A549 (cell line): ENCODE data around the gene CRYBA4.

Experiments used
- CEBPB ChIP-seq, 2 experiments: fragments of >200 bp in 1 of 2; sonication (Bioruptor Twin) in 1 of 2; formaldehyde crosslinking in 1 of 2; IDR thresholded peaks; 2 replicates each; pipeline ENCODE4 v1.6.1; 2012 to 2016
- CTCF ChIP-seq: fragments of >200 bp; sonication (Bioruptor Twin); formaldehyde crosslinking; IDR thresholded peaks from 3 replicates; pipeline ENCODE4 v1.5.1; 2016
- EP300 ChIP-seq, 2 experiments: fragments of >200 bp; sonication (Bioruptor Twin); formaldehyde crosslinking; IDR thresholded peaks; 2 replicates in 1 of 2; 3 replicates in 1 of 2; pipeline ENCODE4 v1.6.1; 2016 to 2017
- FOSB ChIP-seq: fragments of 250-450 bp; sonication (Bioruptor Pico); IDR thresholded peaks from 2 replicates; pipeline ENCODE4 v1.5.0; 2020; ENCODE audit warnings: mild to moderate bottlenecking, moderate library complexity
- HES2 ChIP-seq: fragments of >200 bp; sonication (Bioruptor Twin); formaldehyde crosslinking; IDR thresholded peaks from 2 replicates; pipeline ENCODE4 v1.6.1; 2016
- HMGXB4 ChIP-seq: fragments of 250-450 bp; sonication (Bioruptor Pico); IDR thresholded peaks from 2 replicates; pipeline ENCODE4 v1.5.0; 2021; ENCODE audit warnings: mild to moderate bottlenecking, moderate library complexity, borderline replicate concordance
- MAX ChIP-seq: IDR thresholded peaks from 2 replicates; pipeline ENCODE4 v1.6.1; 2012
- NPAS2 ChIP-seq: fragments of 250-450 bp; sonication (Bioruptor Pico); IDR thresholded peaks from 2 replicates; pipeline ENCODE4 v1.8.0; 2022; ENCODE audit warnings: mild to moderate bottlenecking, moderate library complexity, borderline replicate concordance
- NR3C1 ChIP-seq: fragments of >200 bp; sonication (Bioruptor Twin); formaldehyde crosslinking; IDR thresholded peaks from 3 replicates; pipeline ENCODE4 v1.6.1; 2017
- POLR2A ChIP-seq: IDR thresholded peaks from 2 replicates; pipeline ENCODE4 v1.6.1; 2012; ENCODE audit warnings: mild to moderate bottlenecking, low read length
- RCOR1 ChIP-seq: fragments of 150-350 bp; IDR thresholded peaks from 2 replicates; pipeline ENCODE4 v1.6.1; 2014; ENCODE audit warnings: antibody characterized with exemption, low read length, low read depth
- REST ChIP-seq: fragments of 200-600 bp; sonication (generic); IDR thresholded peaks from 2 replicates; pipeline ENCODE4 v1.6.1; 2016; ENCODE audit warnings: antibody characterized with exemption, mild to moderate bottlenecking, moderate library complexity
- SMC3 ChIP-seq: fragments of >200 bp; sonication (Bioruptor Twin); formaldehyde crosslinking; IDR thresholded peaks from 3 replicates; pipeline ENCODE4 v1.6.1; 2018; ENCODE audit warnings: inconsistent platforms

DNA sequence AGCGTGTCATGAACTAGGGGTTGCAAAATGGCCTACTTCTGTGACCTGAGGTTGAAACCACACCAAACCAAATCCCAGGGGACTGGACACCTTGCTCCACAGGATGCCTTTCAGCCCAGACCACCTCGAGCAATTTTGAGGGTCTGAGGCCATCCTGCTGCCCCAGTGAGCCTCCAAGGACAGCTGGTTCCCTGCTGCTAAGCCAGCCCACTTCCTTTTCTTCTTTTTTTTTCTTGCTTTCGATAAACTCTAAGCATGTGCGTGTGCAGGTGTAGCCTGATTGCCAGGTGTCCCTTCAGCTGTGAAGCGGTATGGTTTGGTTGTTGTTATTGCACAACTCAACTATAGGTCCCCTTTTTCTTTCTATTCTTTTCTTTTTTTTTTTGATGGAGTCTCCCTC lies 6.6 kb upstream of the CRYBA4 start:
- no peak for TF ChIP-seq CTCF
- TF ChIP-seq HMGXB4 (CRISPR knock-in tag) = no peak
- no peak for TF ChIP-seq MAX
- no peak for TF ChIP-seq REST
- no peak for TF ChIP-seq HES2
- no peak for TF ChIP-seq RCOR1
- TF ChIP-seq SMC3 = no peak
- TF ChIP-seq POLR2A = no peak
- TF ChIP-seq NPAS2 = no peak
- no peak for TF ChIP-seq FOSB (CRISPR knock-in tag)
- no peak for TF ChIP-seq EP300 (IDR thresholded peaks at IDR 0.05)
- no peak for TF ChIP-seq CEBPB (IDR thresholded peaks at IDR 0.05)
- TF ChIP-seq NR3C1 = no peak
